GM18873 (cell line): Measurements from ENCODE around the gene RNF114.
"Not testable (repeated sequence)": the region's sequence is repeated elsewhere in the genome, so short reads cannot be mapped to it uniquely, and the experiment has no call there.

Experiments used
- ATAC-seq: cut with Tn5 transposase; IDR thresholded peaks from one replicate; pipeline ENCODE4 v1.9.1; 2021; ENCODE audit warnings: mild to moderate bottlenecking, moderate library complexity, moderate number of reproducible peaks; ENCODE audit not compliant: unreplicated experiment, low FRiP score

Gene RNF114

DNA sequence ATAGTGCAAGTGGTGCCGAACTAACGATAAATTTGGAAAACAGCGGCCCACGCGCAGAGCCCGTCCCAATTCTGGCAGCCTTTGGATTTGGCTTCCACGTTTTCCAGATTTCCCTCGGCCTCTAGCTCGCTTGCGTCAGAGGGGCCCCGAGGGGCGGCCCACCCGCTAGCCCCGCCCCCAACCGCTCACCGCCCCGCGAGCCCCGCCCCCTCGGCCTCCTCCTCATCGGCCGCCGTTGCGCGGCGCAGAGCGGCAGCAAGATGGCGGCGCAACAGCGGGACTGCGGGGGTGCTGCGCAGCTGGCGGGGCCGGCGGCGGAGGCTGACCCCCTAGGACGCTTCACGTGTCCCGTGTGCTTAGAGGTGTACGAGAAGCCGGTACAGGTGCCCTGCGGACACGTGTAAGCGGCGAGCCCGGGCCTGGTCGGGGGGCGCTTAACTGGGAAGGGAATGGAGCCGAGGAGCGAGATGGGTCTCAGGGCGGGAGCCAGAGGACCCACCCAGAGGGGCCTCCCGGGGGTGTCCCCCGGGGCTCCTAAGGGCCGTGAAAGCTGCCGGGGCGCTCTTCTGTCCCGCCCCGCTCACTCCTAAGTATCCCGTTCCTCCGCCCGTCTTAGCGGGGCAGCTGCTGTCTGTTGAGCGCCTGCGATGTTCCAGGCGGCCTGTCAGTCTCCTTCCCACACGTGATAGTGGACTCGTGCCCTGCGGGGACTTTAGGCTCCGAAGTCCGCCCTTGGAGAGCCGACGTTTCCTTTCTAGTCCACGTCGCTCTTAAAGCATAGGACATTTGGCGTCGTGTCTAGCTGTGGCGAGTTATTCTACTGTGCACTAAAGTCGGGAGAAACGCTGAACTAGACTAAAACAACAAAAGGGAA lies at the start of gene RNF114:
RNF114 (plus strand) TSS at position 245 of the 874 bp plus-strand sequence; CDS start at position 261, 16 bp downstream.
- ATAC-seq, result peak; percentile 39

DNA sequence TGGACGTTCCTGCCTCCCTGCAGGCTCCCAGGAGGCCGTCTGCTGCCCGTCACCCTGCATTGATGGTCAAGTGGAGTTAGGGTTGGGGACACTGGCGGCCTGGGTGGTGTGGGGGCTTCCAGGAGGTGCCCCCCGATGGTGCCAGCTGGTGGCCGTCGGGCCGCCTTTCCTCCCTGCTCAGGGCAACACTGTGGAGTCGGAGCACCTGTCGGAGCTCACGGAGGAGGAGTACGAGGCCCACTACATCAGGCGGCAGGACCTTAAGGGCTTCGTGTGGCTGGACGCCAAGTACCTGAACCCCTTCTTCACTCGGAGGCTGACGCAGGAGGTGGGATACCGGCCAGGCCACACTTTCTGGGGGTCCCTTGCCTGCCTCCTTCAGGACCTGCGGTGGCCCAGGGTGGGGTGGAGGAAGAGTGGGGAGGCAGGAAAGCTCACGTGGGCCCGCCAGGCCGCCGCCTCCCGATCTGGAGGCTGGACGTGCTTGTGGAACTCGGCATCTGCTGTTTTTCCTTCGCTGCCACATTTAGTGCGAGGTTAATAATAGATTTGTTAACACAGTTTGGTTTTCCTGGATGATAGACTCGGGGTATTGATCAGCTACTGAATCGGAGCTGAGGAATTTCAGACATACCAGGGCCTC lies 49.5 kb upstream of the RNF114 start:
- ATAC-seq, result no peak

DNA sequence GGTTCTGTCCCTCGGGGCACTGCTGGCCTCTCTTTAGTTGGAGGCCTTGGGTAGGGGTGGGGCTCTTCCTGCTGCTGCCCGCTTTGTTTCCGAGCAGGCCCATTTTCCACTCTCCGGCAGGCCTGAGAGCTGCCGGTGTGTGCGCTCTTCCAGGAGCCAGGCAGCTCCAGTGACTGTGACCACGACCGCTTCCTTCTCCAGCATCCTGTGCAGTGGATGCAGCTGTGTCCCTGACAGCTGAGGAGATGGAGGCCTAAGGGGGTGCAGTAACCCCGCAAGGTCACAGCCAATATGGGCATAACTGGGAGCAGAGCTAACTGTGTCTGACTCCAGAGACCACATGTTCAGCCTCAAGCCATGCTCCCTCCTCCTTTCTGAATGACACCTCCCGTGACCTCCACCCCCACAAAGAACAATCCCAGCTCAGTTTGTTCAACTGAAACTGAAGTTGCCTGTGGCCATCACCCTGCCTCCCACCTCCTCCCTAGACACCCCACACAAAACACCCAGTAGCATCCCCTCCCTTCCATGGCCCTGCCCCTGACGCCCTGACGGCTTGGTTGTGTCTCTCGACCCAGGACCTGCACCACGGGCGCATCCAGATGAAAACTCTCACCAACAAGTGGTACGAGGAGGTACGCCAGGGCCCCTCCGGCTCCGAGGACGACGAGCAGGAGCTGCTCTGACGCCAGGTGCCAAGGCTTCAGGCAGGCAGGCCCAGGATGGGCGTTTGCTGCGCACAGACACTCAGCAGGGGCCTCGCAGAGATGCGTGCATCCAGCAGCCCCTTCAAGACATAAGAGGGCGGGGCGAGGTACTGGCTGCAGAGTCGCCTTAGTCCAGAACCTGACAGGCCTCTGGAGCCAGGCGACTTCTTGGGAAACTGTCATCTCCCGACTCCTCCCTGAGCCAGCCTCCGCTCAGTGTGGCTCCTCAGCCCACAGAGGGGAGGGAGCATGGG lies 48.7 kb upstream of the RNF114 start:
- ATAC-seq, result no peak

GRCh38 chr20:49888212-49889000 lies 47.8 kb upstream of the RNF114 start:
- ATAC-seq, result no peak

- no peak for ATAC-seq
Observed at GRCh38 chr20:49889001-49889934, 46.9 kb upstream of the RNF114 start.

DNA sequence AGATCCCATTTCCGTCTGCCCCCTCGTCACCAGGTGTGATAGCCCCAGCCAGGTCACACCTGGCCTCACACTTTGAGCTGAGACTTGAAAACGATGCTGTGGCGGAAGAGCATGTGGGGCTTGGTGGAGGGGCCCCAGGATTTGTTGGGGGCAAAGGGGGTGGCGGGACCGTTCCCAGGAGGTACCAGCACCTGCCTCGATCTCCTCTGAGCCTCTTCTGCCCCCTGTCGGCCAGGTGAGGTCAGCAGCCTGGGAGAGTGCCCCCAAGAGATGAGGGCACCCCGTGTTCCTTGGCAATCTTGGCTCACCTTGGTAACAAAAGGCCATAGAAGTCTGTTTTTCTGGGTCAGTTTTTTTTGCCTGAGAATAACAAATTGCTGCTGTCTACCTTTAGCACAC lies 46.3 kb upstream of the RNF114 start:
- ATAC-seq, result no peak

DNA sequence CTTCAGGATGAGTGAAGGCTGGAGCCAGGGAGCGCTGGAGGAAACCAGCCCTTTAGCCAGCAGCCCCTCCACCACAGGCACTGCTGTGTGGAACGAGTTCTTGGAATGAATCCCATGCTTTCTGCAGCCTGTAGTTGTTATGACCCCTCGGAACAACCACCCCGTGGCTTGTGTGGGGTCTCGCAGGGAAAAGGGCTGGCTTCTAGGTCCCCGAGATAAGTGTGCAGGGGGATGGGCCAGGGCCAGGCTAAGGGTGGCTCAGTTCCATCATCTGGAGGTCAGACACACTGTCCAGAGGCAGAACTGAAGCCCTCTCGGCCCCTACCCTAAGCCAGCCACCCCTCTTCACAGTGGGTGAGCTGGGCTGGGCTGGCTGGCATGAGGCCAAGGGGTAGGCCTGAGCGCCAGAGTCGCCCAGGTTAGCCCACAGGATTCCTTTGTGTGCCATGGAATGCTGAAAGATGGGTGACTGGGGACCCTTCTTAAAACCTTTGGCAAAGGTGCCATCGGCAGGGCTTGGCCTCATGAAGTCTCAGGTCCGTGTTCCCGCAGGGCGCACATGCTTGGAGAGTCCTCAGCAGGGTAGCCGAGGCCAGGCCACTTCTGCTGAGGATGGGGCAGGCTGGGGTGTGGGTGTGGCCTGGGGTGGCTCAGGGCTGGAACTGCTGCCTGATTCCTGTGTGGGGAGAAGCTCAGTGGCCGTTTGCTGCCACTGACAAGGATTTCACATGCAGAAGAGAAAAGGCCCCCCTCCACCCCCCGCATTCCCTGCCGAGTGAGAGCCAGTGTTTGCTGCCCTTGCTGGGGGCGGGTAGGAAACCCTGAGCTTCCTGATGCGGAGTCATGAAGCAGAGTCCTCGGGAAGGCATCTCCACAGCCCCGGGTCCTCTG lies 45.5 kb upstream of the RNF114 start:
- ATAC-seq, result no peak

DNA sequence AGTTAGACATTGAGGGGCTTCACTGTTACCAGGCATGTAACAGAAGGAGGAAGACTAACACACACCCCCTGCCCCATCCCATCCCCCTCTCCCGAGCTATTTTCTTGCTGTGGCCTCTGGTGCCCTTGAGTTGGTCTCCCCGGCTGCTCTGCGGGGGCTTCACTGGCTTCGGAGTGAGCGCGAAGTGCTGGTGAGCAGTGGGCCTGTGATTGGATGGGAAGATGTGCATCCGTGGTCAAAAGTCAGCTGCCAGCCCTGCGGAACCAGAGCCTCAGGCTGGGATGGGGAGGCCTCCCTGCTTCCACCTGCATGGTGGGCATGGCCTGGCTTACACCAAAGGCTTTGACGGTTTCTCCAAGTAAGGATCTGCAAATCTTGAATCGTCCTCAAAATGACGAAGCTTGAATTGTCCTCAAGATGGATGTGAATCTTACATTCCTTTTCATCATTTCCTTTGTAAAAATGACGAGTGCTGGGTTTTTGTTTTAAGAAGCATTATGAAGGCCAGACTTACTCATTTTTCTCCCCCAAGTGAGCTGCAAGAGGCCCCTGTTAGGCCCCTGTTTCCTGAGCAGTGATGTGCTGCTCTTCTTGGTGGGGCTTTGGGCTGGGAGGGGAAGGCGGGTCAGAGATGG lies 44.6 kb upstream of the RNF114 start:
- ATAC-seq, result no peak

DNA sequence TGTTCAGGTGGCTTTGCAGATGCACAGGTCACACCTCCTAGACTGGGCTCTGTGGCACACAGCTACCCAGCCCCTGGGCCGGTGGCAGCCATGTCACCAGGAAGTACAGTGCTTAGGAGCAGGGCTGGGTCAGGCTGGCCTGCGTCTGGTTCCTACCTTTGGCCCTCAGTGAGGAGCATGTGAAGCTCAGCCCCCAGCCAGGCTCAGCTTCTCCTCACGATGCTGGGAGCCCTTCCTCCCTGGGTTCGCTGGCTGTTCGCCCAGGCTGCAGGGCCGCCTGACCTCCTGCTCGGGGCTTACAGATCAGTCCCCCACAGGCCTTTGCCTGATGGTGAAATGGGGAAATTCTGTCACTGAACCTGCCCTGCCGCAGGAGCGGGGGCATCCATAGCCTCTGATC lies 43.9 kb upstream of the RNF114 start:
- no peak for ATAC-seq

GRCh38 chr20:49892817-49893216 lies 43.4 kb upstream of the RNF114 start:
- no peak for ATAC-seq

DNA sequence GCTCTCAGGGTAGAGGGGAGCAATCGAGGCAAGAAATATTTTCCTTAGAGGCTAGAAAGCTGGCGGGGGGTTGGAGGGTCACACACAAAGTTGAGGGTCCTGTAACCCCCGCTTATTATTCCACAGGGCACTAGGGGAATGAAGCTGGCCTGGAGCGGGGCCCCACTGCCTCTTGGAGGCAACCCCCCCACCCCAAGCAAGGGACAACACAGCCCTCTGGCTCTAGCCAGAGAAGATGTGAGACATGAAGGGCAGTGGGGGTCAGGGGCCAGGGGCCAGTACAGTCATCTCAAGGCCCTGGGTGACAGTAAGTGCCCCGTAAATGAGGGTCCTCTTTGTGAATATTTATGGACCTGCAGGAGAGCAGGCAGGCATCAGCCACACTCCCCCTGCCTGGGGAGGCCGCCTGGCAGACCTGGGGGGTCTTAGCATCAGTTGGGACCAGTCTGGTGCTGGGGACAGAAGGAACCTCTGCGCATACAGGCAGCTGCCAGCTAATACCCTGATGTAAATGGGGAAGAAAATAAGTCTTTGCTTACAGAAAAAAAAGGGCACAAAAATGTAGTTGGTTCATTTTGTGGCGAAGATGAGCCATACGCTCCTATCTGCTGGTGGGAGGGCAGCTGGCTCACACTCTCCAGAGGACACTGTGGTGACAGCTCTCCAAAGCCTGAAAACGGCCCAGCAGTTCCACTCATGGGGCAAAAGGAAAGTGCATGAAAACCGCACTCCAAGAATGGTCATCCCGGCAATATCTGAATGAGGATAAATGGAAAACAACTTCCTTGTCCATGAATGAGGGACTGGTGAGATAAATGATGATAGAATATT lies 42.7 kb upstream of the RNF114 start:
- no peak for ATAC-seq

- no peak for ATAC-seq
Observed at GRCh38 chr20:49894073-49894470, 42.1 kb upstream of the RNF114 start.

GRCh38 chr20:49895474-49896093 lies 40.6 kb upstream of the RNF114 start:
- not testable (repeated sequence) for ATAC-seq

GRCh38 chr20:49896204-49896603 lies 40.0 kb upstream of the RNF114 start:
- ATAC-seq, result no peak

DNA sequence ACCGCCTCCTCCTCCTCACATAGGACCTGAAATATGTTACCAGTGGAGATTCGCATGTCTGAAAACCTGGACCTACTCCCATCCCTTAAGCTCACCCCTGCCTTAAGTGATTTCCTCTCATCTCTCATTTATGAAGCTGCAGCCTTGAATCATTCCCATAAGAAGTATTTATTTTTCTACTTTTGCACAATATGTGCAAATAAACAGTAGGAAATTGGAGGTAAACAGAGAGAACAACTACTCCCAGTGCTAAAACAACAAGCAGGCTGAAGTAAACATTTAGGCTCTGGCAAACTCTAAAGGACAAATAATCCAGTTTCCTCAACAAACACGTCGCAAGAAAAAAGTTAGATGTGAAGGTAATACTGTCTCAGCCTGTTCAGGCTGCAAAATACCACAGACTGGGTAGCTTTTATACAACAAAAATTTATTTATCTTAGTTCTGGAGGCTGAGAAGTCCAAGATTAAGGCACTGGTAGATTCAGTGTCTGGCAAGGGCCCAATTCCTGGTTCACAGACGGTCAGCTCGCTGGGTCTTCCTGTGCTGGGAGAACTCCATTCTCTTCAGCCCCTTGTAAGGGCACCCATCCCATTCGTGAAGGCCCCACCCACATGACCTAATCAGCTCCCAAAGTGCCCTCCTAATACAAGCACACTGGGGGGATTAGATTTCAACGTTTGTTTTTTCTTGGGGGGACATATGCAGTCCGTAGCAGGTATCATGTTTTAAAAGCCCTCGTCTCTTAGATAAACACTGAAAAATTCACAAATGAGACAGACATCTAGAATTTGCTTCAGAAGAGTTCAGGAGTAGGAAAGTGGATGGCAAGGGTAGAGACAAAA lies 36.4 kb upstream of the RNF114 start:
- ATAC-seq, result no peak
